Urothelium cell line (cell line): Measurements from ENCODE around the gene CNN3.
A peak's percentile ranks its signal among the peaks of the same experiment; 100 is the strongest.
"Not testable (repeated sequence)": the region's sequence is repeated elsewhere in the genome, so short reads cannot be mapped to it uniquely, and the experiment has no call there.

Experiments used
- DNase-seq: peaks from one replicate; pipeline ENCODE4 v3.0.0; 2011; ENCODE audit warnings: low spot score, mixed read lengths
- FAIRE-seq: peaks from 2 replicates; lab custom pipeline; 2011; peaks lifted over from hg19 to GRCh38; lab: Jason Lieb, UNC

The CNN3 gene

GRCh38 chr1:94949681-94950661 lies 23.1 kb upstream of the CNN3 start:
- FAIRE-seq = no peak
- DNase-seq = no peak

- DNase-seq = no peak
Observed at GRCh38 chr1:94947437-94947836, 20.5 kb upstream of the CNN3 start.

GRCh38 chr1:94946886-94947285 lies 20.0 kb upstream of the CNN3 start:
- FAIRE-seq (no peak), DNase-seq (no peak)

More at GRCh38 chr1:94947437-94947836, 20.5 kb upstream of the CNN3 start:
- FAIRE-seq = no peak

GRCh38 chr1:94942171-94943128 lies 15.5 kb upstream of the CNN3 start:
- FAIRE-seq = no peak
- no peak for DNase-seq

- not testable (repeated sequence) for DNase-seq, FAIRE-seq
Observed at GRCh38 chr1:94941480-94941879, 14.6 kb upstream of the CNN3 start.

GRCh38 chr1:94940738-94941137 lies 13.8 kb upstream of the CNN3 start:
- DNase-seq = no peak
- no peak for FAIRE-seq

GRCh38 chr1:94937820-94938219 lies 10.9 kb upstream of the CNN3 start:
- no peak for FAIRE-seq
- DNase-seq = no peak

- FAIRE-seq (no peak), DNase-seq (no peak)
Observed at GRCh38 chr1:94936861-94937620, 10.1 kb upstream of the CNN3 start.

- no peak for DNase-seq
- FAIRE-seq = no peak
Observed at GRCh38 chr1:94935476-94935875, 8.6 kb upstream of the CNN3 start.

- no peak for DNase-seq
- no peak for FAIRE-seq
Observed at GRCh38 chr1:94935034-94935433, 8.1 kb upstream of the CNN3 start.

- no peak for DNase-seq
- FAIRE-seq = no peak
Observed at GRCh38 chr1:94934551-94934950, 7.6 kb upstream of the CNN3 start.

- no peak for DNase-seq
- no peak for FAIRE-seq
Observed at GRCh38 chr1:94931254-94931841, 4.4 kb upstream of the CNN3 start.

GRCh38 chr1:94929351-94930217 lies 2.7 kb upstream of the CNN3 start:
- FAIRE-seq (no peak), DNase-seq (no peak)

GRCh38 chr1:94928293-94928939 lies 1.5 kb upstream of the CNN3 start:
- DNase-seq (no peak), FAIRE-seq (no peak)

- DNase-seq = no peak
- FAIRE-seq = no peak
Observed at GRCh38 chr1:94927405-94928175, 680 bp upstream of the CNN3 start.

- FAIRE-seq = no peak
- peak; percentile 71 for DNase-seq
Observed at GRCh38 chr1:94926126-94926914, 590 bp downstream of the CNN3 start.

- DNase-seq = peak; percentile 90
- FAIRE-seq = no peak
Observed at GRCh38 chr1:94925561-94926125, 1.3 kb downstream of the CNN3 start.
